ENCODE measurements around the gene PRELP. TPM values are rescaled to one million over a fixed set of nuclear protein-coding genes. Genes with fewer than 3 reads are reported as not detected.

PRELP gene
- total and polyA plus RNA-seq, 10 of the 15 experiments (the other 5 are each of a cell fraction or from before 2014, with no cell fraction given) = 0.03 to 0.05 TPM; not detected in 8

GRCh38 chr1:203519053-203519840 lies 43.6 kb downstream of the PRELP start (continued):
- no peak for TF ChIP-seq RAD21 (IDR thresholded peaks at IDR 0.05; ENCODE audit: insufficient read depth, low read depth, low read length)
- TF ChIP-seq ZNF622 (IDR thresholded peaks at IDR 0.05) = no peak
- no peak for TF ChIP-seq NFIC (IDR thresholded peaks at IDR 0.05; ENCODE audit: low read depth, low read length)
- TF ChIP-seq BACH1 (IDR thresholded peaks at IDR 0.05; ENCODE audit: borderline replicate concordance) = no peak

- H3K4me2 ChIP-seq (ENCODE audit: control insufficient read depth, insufficient read depth) = no peak overlapping the region
- no peak overlapping the region for H3K9ac ChIP-seq (ENCODE audit: control insufficient read depth, insufficient read depth, low read length)
- H2AFZ ChIP-seq (ENCODE audit: control insufficient read depth, low read depth, low read length) = no peak overlapping the region
- no peak for FAIRE-seq
- H3K36me3 ChIP-seq (ENCODE audit: control insufficient read depth in 2 of 2, insufficient read depth in 2 of 2, low read length in 1 of 2) = no peaks in the 10 kb centered on the region
- POLR2A ChIA-PET = no interaction called here
- no peak overlapping the region for H3K4me3 ChIP-seq
- H4K20me1 ChIP-seq (ENCODE audit: control insufficient read depth, insufficient read depth) = no peaks in the 10 kb centered on the region
- SMC1A ChIA-PET (ENCODE audit: uncharacterized antibody, unreplicated experiment) = no interaction called here
- no peaks in the 10 kb centered on the region for H3K79me2 ChIP-seq (ENCODE audit: control insufficient read depth, insufficient read depth, low read length)
- intact Hi-C loops (cut with micrococcal nuclease; ENCODE audit: unreplicated experiment) (no loop called here), in situ Hi-C loops (cut with MboI) (no loop called here)
- H3K27me3 ChIP-seq (replicated peaks in 1 of 2; ENCODE audit: control insufficient read depth in 2 of 2, insufficient read depth in 2 of 2, low read length in 1 of 2) = no peaks in the 10 kb centered on the region; a peak in 1 of 4 replicates
- CTCF ChIA-PET = no interaction called here
- H3K9me3 ChIP-seq (replicated peaks; ENCODE audit: control insufficient read depth, insufficient read depth, low read length) = no peaks in the 10 kb centered on the region
- H3K27ac ChIP-seq (ENCODE audit: control insufficient read depth, insufficient read depth) = no peak overlapping the region
- ATAC-seq = no peak
- 33% methylated on average over 6 of the region's 6 CpGs for WGBS (ENCODE audit: insufficient coverage, insufficient replicate concordance, low lambda C conversion rate, missing lambda C conversion rate)
- no TSS peak for BruUV-seq (replicated peaks)
- no peak for TF ChIP-seq IRF5 (IDR thresholded peaks at IDR 0.05; ENCODE audit: borderline replicate concordance)
- no peak for TF ChIP-seq KLF5 (IDR thresholded peaks at IDR 0.05; ENCODE audit: partially characterized antibody)
- no peak for TF ChIP-seq POLR2AphosphoS5 (IDR thresholded peaks at IDR 0.05; ENCODE audit: low read length)
- no peak for TF ChIP-seq PML (IDR thresholded peaks at IDR 0.05; ENCODE audit: low read length)
- no peak for TF ChIP-seq ZBTB11 (CRISPR knock-in tag; IDR thresholded peaks at IDR 0.05)
- TF ChIP-seq ESRRA (IDR thresholded peaks at IDR 0.05; ENCODE audit: low read length) = no peak
- no peak for TF ChIP-seq NFYA (IDR thresholded peaks at IDR 0.05; ENCODE audit: borderline replicate concordance, low read depth, low read length)
- TF ChIP-seq ATF3 (IDR thresholded peaks at IDR 0.05; ENCODE audit: borderline replicate concordance, extremely low read depth, low read depth, low read length) = no peak
- TF ChIP-seq NKRF (conservative IDR thresholded peaks at IDR 0.05) = no peak
- no peak for DNase-seq (ENCODE audit: low read depth, low spot score)
- no peaks in the 10 kb centered on the region for H3K4me1 ChIP-seq (ENCODE audit: control insufficient read depth, insufficient read depth, low read length)
- RAD21 ChIA-PET (ENCODE audit: unreplicated experiment) = no interaction called here
Measured at GRCh38 chr1:203519896-203520295, 44.3 kb downstream of the PRELP start.

Data from GM12878 (cell line).